GM12875 (cell line): ENCODE measurements around the gene ZNF181.

Experiments
- H3K4me3 ChIP-seq: one replicate; pipeline ENCODE4 v1.5.1; 2011; ENCODE audit warnings: low read depth, low read length, control low read depth
- TF ChIP-seq, protein P1 (sequence below): IDR thresholded peaks from 2 replicates; pipeline ENCODE4 v1.5.1; 2011; ENCODE audit warnings: low read depth, mild to moderate bottlenecking, control low read depth, inconsistent platforms, low read length, moderate library complexity, borderline replicate concordance; ENCODE audit not compliant: insufficient read depth

ZNF181 gene

DNA sequence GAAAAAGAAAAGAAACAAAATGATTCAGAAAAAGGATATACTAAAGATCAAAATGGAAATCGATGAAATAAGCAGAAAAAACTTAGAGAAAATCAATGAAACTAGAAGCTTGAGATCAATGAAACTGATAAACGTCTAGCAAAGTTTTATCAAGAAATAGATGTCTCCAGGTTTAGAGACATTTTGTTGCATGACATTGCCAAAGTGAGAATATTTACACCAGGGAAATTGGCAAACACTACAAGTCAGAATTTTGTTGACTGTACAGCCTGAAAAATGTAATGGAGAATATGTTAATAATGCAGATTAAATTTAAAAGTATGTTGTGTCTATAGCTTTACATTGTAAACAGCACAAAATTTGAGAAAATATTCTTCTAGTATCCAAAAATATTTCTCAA, 44.3 kb downstream of the ZNF181 start:
- TF ChIP-seq, protein P1, sequence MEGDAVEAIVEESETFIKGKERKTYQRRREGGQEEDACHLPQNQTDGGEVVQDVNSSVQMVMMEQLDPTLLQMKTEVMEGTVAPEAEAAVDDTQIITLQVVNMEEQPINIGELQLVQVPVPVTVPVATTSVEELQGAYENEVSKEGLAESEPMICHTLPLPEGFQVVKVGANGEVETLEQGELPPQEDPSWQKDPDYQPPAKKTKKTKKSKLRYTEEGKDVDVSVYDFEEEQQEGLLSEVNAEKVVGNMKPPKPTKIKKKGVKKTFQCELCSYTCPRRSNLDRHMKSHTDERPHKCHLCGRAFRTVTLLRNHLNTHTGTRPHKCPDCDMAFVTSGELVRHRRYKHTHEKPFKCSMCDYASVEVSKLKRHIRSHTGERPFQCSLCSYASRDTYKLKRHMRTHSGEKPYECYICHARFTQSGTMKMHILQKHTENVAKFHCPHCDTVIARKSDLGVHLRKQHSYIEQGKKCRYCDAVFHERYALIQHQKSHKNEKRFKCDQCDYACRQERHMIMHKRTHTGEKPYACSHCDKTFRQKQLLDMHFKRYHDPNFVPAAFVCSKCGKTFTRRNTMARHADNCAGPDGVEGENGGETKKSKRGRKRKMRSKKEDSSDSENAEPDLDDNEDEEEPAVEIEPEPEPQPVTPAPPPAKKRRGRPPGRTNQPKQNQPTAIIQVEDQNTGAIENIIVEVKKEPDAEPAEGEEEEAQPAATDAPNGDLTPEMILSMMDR = no peak
- no peak overlapping the region for H3K4me3 ChIP-seq

DNA sequence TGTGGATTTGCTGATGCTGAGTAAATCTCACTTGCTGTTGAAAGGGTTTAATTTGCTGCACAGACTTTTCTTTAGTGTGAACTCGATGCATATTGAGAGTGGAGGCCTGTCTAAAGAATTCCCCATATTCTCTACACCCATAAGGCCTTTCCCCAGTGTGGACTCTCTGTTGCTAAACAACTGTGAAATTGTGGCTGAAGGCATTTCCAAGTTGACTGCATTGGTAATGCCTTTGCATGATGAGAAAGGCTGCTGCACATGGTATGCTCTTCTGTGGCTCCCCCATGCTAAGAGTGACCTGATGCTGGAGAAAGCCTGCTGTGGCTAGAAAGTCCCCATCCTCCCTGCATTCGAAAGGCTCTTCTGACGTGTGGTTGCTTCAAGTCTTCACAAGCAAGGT, 45.6 kb downstream of the ZNF181 start:
- TF ChIP-seq, protein P1 = no peak

DNA sequence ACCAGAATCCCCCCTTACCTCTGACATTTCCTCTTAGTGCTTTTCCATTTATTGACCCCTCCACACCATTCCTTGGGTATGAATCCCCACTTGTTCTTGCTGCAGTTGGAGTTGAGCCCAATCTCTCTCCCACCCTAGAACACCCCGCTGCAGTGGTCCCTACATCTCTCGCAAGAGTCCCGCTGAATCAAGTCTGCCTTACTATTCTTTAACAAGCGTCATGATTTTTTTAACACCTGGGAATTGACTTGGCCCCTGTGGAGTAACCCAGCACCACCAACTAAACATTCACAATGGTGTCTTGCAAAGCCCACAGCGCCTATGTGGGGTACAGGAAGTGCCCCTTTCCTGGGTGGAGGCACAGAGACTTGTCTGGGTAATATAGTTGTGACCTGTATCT, 52.2 kb downstream of the ZNF181 start:
- TF ChIP-seq, protein P1 = no peak
- no peak overlapping the region for H3K4me3 ChIP-seq

More for the DNA sequence above, 45.6 kb downstream of the ZNF181 start:
- H3K4me3 ChIP-seq = no peak overlapping the region

DNA sequence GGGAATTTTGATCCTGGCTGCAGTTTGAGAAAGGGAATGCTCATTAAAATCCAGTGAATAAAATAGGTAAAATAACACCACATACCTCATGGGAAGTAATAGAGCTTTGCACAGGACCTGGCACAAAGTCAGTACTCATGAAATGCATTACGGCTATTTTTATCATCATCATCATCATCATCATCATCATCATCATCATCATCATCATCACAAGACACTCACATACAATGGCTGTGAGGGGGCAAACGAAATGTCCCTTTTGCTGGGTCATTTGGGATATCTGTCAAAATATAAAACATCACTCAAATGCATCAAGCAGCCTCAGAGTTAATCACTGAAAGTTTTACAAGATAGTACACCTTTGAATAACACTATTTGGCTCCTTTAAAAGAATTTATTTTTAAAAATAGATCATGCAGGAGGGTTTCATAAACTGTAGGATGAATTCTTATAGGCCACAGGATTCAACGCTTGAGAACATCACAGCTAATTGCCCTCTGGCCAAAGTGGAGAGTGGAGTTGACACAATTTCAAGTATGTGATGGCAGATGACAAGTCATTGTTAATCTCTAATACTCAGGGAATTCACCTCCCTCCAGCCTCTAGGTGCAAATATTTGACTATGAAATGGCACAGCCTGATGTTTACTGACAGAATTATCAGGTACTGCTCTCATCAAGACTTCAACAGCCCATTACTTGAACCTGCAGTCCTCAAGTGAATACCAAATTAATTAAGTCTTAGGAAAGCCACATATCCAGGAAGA, 53.2 kb downstream of the ZNF181 start:
- TF ChIP-seq, protein P1 = no peak
- H3K4me3 ChIP-seq = no peak overlapping the region

DNA sequence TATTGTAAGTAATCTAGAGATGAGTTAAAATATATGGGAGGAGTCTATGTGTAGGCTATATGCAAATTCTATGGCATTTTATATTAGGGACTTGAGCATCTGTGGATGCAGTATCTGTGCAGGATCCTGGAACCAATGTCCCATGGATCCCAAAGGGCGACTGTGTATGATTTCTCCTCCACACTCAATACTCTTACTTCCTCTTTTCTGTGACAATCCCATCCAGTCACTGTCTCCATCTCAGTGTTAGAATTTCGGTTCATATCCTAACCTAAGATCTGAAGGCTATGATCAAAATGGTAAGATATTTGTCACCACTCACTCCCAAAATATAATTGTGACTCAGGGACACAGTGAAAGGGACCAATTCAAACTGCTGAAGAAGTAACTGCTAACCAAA, 54.0 kb downstream of the ZNF181 start:
- TF ChIP-seq, protein P1 = no peak
- H3K4me3 ChIP-seq = no peak overlapping the region

DNA sequence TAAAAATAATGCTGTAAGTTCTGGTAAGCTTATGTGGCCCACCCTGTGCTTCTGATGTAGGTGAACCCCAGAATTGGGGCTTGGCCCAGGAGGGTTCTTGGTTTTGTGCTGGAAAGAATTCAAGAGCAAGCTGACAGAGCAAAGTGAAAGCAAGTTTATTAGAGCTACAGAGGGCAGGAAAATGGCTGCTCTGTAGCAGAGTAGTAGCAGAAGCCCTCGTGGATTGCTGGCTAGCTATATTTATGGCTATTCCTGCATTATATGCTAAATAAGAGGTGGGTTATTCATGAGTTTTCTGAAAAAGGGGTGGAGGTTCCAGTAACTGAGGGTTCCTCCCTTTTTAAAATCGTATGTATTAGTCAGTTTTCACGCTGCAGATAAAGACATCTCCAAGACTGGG, 59.5 kb downstream of the ZNF181 start:
- TF ChIP-seq, protein P1 = no peak
- no peak overlapping the region for H3K4me3 ChIP-seq

DNA sequence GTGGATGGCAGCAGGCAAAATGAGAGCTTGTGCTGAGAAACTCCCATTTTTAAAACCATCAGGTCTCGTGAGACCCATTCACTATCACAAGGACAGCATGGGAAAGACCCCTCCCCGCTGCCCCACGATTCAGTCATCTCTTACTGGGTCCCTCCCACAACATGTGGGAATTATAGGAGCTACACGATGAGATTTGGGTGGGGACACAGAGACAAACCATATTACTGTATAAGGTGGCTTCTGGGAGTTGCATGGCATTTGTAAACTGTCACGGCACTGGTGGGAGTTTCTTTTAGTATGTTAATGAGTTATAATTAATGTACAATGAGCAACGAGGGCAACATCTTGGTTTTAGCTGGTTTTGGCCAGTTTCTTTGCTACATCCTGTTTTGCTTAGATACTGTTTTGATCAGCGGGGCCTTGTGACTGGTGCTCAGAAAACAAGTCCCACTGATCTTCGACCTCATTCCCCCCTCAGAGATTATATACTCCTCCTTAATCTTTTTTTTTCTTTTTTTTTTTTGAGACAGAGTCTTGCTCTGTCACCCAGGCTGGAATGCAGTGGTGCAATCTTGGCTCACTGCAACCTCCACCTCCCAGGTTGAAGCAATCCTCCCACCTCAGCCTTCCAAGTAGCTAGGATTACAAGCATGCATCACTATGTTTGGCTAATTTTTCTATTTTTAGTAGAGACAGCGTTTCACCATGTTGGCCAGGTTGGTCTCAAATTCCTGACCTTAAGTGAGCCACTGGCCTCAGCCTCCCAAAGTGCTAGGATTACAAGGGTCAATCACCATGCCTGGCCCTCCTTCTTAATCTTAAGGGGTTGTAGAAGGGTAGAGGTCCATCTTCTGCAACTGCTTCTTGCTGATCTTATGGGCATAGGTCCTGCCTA, 60.3 kb downstream of the ZNF181 start:
- no peak overlapping the region for H3K4me3 ChIP-seq
- TF ChIP-seq, protein P1 = no peak
